GM18498 (cell line): Measurements from ENCODE around the gene C1QTNF12.

Experiments used
- ATAC-seq: cut with Tn5 transposase; IDR thresholded peaks from one replicate; pipeline ENCODE4 v1.9.1; 2021; ENCODE audit warnings: mild to moderate bottlenecking, moderate library complexity; ENCODE audit not compliant: unreplicated experiment

The C1QTNF12 gene

DNA sequence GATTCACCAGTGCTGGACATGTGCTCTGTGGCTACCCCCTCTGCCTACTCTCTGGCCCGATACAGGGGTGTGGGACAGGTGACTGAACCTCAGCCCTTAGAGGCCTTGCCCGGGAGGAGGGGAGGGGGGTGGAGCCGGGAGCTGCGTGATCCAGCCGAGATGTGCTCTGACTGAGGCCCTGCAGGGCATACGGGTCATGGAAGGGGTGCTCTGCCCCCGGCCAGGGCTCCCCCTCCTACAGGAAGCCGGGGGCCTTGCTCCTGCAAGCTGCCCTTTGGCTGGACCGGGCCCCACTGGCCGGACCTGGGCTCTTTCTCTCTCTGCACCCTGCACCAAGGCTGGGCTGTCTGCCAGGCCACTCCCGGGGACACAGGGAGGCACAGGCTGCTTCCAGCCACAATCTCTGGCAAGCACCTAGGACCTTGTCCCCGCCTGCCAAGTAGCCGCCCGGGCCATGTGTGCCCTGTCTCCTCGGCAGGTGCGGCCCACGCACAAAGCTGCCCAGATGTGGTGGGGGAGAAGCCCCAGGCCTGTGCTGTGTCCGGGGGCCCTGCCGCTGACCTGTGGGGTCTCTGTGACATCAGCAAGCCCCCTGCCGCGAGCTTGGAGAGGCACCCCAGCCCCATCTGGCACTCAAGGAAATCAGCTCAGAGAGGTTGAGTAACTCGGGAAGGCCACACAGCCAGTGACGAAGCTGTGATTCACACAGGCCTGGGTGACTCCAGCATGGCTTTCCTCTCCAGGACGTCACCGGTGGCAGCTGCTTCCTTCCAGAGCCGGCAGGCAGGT is 35.2 kb upstream of the C1QTNF12 start:
- no peak for ATAC-seq

DNA sequence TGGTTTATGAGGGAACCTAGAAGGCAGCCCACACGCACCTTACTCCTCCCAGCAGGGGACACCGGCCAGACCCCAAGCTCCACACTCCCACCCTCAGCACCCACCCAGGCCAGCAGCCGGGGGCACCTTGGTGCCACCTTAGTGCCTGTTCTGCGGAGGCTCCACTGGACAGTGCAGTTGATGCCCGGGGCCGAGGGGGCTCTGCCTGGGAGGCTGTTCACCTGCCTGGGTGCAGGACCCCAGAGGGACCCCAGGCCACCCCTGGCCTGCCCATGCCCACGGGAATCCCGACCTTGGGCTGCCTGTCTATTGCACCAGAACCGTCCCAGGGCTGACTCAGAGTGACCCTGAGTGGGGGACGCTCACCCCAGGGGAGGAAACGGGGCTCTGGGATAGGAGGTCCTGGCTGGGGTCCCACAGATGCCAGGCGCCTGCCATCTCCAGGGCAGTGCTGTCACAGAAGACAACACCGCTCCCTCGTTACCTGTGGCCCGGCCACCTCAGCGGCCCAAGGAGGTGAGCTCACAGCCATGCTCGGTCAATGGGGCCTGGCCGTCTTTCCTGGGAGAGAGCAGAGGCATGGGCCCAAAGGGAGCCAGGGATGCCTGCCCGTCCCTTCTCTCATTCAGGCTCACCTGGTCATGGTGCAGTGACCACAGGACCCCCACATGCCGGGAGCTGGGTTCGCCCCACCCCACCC is 34.4 kb upstream of the C1QTNF12 start:
- ATAC-seq: no peak

DNA sequence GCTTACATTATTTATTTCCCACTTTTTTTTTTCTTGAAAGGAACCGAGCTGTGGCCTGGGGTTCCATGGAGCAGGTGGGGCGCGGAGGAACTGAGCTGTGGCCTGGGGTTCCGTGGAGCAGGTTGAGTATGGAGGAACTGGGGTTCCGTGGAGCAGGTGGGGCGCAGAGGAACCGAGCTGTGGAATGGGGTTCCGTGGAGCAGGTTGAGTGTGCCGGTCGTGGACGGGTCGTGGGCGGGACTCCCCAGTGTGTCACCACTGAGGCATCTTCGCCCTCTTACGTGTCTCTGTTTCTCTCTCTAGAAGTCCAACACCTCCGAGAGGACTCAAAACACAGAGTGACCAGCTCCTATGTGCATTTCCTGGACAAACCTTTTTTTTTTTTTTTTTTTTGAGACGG is 32.5 kb upstream of the C1QTNF12 start:
- ATAC-seq: no peak

DNA sequence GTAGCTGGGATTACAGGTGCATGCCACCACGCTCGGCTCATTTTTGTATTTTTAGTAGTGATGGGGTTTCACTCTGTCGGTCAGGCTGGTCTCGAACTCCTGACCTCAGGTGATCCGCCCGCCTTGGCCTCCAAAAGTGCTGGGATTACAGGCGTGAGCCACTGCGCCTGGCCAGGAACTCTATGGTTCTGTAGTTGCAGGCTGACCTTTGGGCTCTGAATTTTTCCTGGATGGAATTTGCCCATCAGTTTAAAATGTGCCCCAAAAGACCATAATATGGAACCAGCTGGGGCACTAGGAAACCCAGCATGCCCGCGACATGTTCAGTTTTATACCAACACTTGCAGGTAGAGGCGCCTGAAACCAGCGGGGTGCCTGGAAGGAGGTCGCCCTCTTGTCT is 32.1 kb upstream of the C1QTNF12 start:
- no peak for ATAC-seq

DNA sequence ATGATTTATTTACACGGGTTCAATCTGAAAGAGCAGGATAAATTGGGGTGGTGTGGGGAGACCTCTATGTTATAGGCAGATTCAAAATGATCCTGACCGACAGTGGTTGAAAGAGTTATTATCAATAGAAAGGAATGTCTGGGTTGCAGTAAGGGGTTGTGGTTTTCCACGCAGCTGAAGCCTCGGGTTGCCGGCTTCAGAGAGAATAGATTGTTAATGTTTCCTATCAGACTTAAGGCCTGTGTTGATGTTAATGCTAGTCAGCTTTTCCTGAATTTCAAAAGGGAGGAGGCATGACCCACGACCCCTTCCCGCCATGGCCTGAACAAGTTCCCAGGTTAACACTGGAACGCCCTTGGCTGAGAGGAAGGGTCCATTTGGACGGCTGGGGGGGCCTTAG is 29.3 kb upstream of the C1QTNF12 start:
- no peak for ATAC-seq

DNA sequence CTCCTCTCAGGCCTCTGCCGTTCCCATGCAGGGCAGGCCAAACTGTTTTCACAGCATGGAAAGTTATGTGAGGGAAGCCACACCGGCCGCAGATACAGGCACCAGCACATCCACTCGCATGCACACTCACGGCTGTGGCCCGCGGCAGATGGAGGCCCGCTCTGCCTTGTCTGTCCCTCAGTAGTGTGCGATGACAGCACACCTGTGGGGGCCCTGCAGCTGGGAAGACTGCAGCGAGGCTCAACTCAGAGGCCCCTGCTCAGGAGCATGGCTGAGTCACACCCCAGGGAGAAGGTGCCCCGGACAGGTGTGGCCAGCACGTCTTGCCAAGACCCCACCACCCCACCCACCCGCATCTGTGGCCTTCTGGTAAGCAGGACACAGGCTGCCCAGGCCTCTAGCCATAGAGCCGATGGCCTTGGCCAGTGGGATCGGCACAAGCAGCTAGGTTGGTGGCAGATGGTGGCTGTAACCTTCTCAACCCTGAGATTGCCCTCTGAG is 28.5 kb upstream of the C1QTNF12 start:
- no peak for ATAC-seq

DNA sequence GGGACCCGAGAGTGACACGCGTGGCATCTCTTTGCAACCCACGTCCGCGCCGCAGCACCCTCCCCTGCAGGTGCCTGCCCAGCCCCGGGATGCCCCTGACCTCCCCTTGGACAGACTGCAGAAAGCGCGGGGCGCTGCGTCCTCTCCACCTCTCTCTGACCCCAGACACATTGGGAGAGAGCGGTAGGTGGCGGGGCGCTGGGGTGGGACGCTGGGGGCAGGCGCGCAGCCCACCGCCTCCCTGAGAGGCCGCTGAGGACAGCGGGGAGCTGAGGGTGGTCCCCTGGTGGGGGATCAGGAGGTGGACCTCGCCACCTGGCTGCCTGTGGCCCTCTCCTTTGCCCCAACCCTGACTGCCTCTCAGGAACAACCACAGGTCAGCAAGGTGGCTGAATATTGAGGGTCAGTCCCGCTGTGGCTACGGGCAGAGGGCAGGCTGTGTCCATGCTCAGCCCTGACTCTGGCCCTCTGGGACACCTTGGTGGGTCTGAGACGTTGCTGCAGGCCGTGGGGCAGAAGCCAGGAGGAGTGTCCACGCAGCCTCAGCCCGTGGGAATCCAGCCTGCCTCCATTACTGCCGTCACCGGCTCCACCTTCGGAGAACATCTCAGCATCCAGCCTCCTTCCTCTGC is 27.9 kb upstream of the C1QTNF12 start:
- peak; percentile 26 for ATAC-seq

DNA sequence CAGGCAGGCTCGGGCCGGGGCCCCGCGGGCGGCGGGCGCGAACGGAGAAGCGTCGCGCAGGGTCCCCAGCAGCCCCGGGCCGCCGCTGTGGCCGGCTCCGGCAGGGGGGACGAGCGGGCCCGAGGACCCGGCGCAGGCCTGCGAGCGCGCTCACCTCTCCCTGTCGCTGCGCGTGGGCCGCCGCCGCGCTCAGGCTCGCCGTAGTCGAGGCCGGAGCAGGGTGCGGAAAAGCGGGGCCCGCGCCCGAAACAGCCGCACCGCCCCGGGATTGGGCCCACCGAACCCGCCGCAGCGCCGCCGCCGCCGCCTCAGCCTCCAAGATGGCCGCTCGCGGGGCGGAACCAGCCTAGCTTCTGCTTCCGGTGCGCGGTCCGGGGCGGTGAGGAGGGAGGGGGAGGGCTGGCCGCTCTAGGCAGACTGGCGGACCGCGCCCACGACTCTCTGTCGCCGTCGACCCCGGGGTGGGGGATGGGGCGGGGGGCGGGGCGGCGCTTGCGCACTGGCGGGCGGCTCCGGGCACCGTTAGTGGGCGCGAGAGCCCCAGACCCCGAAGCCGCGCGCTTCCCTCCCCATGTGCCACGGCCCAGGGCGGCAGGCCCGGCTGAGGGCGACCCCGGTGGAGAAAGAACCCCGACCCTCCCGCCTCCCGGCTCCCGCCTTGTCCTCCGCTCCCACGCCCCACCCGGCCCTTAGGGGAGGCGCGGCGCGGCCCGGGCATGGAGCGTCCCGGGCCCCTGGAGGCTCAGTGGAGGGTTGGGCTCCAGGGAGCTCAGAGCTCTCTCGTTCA is 27.2 kb upstream of the C1QTNF12 start, which contains the start of gene UBE2J2:
Gene UBE2J2, minus strand, starts transcription at position 343 of the 787 bp plus-strand sequence. CDS start 5,862 bp downstream, outside the sequence.
- ATAC-seq: peak; percentile 89

DNA sequence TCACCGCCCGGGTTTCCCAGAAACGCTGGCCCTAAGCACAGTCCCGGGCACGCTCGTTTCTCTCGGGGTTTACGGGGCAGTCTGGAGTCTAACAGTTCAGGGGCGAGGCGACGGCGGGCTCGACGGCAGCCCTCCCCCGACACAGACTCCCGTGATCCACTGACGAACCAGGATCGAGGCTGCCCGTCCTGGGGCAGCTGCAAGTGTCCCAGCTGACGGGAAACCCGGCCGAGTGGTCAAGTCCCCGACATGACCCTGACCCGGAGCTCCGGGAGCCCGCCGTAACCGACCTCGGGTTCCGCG is 26.6 kb upstream of the C1QTNF12 start:
- peak; percentile 18 for ATAC-seq

DNA sequence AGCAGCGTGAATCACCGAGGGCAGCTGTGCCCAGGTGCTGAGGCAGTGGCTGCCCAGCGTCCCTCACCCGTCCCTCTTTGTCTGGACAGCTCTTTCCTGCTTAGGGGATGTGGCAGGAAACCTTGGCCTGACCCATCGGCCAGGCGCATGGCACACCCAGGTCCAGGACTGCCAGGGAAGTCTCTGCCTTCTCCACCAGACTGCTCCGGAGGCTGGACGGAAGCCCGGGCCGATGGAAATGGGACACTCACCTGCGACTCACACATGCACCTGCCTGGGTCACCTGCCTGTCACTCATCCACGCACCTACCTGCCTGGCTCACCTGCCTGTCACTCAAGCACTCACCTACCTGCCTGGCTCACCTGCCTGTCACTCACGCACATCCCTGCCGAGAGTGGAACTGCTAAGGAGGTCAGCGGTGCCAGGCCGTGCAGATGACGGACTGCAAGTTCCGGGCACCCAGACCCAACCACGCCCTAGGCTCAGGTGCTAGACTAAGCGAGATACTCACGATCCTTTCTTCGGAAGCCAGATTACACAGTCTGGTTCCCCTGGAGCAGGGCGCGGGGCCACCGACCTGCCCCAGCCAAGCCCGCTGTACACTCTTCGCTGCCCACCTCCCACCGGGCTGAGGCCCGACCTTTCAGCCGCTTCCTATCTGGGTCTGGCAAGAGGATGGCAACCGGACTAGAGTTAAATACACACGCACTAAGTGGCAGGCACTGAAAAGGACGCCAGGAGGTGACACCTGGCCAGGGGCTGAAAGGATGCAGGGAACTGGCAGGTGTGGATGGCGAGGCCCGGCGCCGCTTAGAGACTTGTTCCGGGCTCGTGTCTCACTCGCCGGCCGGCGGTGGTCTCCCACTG is 26.1 kb upstream of the C1QTNF12 start:
- ATAC-seq: peak; percentile 3

DNA sequence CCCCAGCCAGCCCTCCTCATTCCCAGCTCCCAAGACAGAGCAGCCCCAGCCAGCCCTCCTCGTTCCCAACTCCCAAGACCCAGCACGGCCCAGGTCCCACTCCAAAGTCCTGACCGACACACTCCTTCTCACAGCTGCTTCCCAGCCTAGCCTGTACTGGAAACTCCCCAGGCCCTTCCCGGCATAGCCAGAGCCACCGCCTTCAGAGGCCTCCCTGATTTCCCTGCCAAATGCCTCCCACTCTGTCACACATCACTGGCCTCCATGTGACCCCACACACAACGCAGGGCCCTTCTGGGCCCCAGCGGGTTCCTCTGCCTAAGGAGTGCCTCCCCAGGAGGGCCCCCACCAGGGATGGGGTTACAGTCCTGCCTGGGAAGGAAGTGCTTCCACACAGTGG is 24.3 kb upstream of the C1QTNF12 start:
- ATAC-seq: no peak

DNA sequence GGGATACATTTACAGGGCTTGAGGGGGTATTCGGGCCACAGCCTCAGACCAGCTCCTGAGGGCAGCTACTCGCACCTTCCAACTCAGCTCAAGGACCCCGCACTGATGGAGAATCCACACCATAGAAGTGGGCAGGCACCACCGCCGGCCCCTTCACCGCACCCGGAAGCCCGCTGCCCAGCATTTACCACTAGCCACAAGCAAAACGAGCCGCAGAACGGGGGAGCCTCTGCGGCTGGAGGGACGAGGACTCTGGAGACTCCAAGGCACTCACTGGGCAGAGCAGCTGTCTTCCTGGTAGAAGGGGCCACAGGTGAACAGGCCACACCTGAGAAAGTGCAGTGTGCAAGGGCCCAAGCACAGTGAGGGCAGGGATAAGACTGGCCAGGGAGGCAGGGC is 21.8 kb upstream of the C1QTNF12 start:
- ATAC-seq: no peak

DNA sequence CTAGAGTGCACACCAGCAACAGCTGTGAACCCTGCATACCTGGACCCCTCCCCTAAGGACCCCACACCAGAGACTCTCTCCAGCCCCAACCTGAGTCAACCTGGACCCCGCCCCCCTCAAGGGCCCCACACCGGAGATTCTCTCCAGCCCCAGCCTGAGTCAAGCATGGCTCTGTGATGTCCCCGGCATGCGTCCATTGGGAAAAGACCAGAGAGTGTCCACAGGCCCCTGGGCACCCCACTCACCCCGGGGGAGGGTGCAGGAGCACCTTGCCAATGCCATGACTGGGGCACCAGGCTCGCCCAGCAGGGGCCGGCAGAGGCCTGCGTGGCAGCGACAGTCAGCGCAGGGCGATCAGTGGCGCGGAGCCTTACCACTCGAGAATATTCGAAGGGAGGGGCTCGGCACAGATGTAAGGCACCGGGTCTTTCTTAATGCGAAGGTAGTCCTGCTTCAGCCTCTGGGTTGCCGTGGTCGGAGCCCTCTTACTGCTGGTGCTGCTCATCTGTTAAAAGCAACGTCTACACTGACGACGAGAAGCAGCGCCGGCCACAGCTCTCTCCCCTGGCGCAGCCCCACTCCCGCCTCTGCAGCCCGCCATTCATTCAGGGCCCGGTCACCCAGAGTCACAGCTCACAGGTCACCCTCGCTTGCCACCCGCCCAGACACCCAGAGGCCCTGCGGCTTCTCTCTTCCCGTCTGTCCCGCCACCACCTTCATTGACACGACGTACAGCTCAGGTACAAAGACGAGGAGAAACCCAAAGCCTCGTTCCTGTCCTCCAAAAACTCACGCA is 21.2 kb upstream of the C1QTNF12 start:
- no peak for ATAC-seq

DNA sequence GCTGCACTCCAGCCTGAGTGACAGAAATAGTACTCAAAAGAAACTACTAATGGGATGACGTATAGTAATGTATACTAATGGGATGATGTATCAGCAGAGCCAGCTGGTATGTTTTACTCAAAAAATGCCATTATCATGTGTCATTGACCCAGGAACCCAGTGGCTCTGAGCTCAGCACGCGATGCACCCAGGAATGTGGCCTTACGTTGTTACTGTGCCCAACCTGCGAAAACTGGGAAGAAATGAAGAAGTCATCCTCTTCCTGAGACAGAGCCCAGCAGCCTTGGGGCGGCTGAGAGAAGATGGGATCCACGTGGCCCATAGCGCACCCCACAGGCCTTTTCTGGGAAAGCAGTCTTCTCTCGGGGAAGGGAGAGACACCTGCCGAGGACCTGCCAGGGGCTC is 18.3 kb upstream of the C1QTNF12 start:
- ATAC-seq: no peak

DNA sequence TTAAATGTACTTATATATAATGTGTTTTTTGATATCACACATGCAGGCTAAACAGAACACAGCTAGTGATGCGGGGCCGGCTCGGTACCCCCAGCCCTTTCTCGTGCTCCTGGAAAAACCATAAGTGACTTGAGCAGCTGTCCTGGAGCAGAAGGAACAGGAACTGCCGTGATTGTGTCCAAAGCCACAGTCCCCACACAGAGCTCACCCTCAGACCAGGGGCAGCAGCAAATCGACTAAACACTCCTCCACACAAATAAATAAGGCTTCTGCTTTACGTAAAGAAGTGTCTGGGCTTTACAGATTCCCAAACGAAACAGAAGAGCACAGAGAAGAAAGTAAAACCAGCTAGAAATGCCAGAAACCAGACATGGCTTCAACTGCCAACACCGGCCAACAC is 17.5 kb upstream of the C1QTNF12 start:
- no peak for ATAC-seq

DNA sequence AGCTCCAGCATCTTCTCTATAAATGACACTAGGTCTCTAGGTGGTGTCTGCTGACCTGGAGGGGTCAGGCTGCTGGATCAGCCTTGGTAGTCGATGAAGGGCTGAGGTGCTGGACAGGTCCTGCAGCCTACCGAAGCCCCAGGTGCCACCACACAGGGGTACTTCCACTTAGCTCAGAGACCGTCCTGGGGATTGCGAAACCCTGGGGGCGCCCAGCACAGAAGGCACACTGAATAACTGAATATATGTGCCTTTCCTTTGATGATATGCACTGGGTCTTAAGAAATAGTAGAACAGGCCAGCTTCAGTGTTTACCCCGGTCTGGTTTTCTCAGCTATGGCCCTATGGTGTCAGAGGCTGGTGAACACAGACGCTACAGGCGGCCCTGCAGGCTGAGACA is 16.2 kb upstream of the C1QTNF12 start:
- ATAC-seq: no peak

DNA sequence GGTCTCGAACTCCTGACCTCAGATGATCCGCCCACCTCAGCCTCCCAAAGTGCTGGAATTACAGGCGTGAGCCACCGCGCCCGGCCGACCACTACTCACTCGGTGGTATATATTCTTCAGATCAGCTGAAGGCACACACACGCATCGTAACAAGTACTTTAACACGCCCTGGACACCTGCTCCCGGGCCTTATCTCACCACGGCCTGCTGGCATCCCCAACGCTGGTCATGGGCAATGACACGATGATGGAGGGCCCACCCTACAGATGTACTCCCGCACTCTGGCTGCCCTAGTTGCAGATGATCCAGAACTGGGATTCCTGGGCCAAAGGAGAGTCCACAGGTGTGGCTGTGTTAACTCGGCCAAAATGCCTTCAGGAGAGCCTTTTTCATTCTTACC is 15.5 kb upstream of the C1QTNF12 start:
- no peak for ATAC-seq

DNA sequence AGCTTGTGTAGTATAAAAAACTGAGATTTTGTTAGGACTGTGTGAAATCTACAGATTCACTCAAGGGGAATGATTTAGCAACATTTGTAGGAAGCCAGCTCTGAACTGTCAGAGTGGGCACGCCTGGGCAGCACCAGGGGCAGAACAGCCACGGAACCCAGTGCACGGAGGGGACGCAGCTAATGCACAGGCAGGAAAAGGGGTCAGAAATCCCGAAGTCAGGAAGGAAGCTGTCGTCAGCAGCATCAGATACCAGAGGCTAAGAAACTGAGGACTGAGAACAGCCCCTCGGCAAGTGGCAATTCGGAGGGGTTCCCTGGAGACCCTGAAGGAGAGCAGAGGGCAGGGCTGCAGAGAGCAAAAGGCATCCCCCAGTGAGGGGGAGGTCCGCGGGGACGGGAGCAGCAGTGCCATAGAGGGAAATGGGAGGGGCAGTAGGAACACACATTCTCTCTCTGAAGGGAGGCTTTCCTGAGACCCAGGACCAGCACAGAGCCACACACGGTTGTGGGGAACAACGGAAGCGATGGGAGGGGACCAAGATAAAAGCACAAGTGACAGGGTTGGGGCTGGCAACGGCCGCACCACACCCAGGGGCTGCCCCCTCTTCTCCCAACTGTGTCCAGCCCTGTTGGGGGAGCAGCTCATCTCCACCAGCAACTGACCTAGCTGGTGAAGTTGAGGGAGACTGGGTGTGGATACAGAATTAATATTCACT is 14.5 kb upstream of the C1QTNF12 start:
- ATAC-seq: no peak
